Uterus (tissue), 2 donors: ENCODE data around the gene LRRC7.

Experiments
- CTCF ChIP-seq, 4 experiments: fragments of 200-600 bp in 2 of 4; fragments of 450-650 bp in 2 of 4; sonication (generic) in 2 of 4; IDR thresholded peaks; one replicate each; pipeline ENCODE4 v1.5.1; 2016 to 2019; ENCODE audit warnings: antibody characterized with exemption in 4 of 4, mild to moderate bottlenecking in 2 of 4, moderate library complexity in 1 of 4
- POLR2A ChIP-seq, 2 donors: fragments of 450-650 bp; IDR thresholded peaks; one replicate each; pipeline ENCODE4 v1.6.1; 2016; ENCODE audit warnings: antibody characterized with exemption in 2 of 2, mild to moderate bottlenecking in 1 of 2, moderate library complexity in 1 of 2

- TF ChIP-seq POLR2A (IDR thresholded peaks at IDR 0.05): no peak
- TF ChIP-seq CTCF (IDR thresholded peaks at IDR 0.05): no peak
These were observed 265.8 kb downstream of the LRRC7 start for GRCh38 chr1:69833536-69833935.
